Nephron progenitor cell (in vitro differentiated cells): Measurements from ENCODE around the gene MLH3.
A peak's percentile ranks its signal among the peaks of the same experiment; 100 is the strongest.

Experiments used
- DNase-seq: peaks from one replicate; pipeline ENCODE4 v3.0.0; 2021
- H3K27ac Mint-ChIP-seq: 2 replicates; pipeline ENCODE4 v1.8.0; 2021; ENCODE audit warnings: mild to moderate bottlenecking, moderate library complexity, mixed read lengths
- H3K27me3 Mint-ChIP-seq: 2 replicates; pipeline ENCODE4 v1.8.0; 2021; ENCODE audit warnings: mild to moderate bottlenecking, low read depth, mixed read lengths; ENCODE audit not compliant: poor library complexity
- H3K36me3 Mint-ChIP-seq: 2 replicates; pipeline ENCODE4 v1.8.0; 2021; ENCODE audit warnings: low read depth, mixed read lengths
- H3K4me1 Mint-ChIP-seq: 2 replicates; pipeline ENCODE4 v1.8.0; 2021; ENCODE audit warnings: mixed read lengths
- H3K4me3 Mint-ChIP-seq: 2 replicates; pipeline ENCODE4 v1.8.0; 2021; ENCODE audit warnings: mild to moderate bottlenecking, moderate library complexity, mixed read lengths
- H3K9me3 Mint-ChIP-seq: 2 replicates; pipeline ENCODE4 v1.8.0; 2021; ENCODE audit warnings: mild to moderate bottlenecking, moderate library complexity, mixed read lengths
- CTCF ChIP-seq: fragments of 200-600 bp; sonication (generic); IDR thresholded peaks from 2 replicates; pipeline ENCODE4 v1.5.0; 2021; ENCODE audit warnings: antibody characterized with exemption

The MLH3 gene

GRCh38 chr14:74985806-74986205 lies 65.5 kb downstream of the MLH3 start:
- H3K9me3 Mint-ChIP-seq: no peaks in the 10 kb centered on the region
- DNase-seq: no peak
- H3K27me3 Mint-ChIP-seq: peaks cover 14% of the 10 kb centered on the region
- H3K4me3 Mint-ChIP-seq: no peak overlapping the region
- TF ChIP-seq CTCF: no peak
- H3K27ac Mint-ChIP-seq: no peak overlapping the region
- H3K4me1 Mint-ChIP-seq: peaks cover 61% of the 10 kb centered on the region
- H3K36me3 Mint-ChIP-seq: no peaks in the 10 kb centered on the region

- Mint-ChIP-seq H3K9me3 (no peaks in the 10 kb centered on the region), H3K36me3 (no peaks in the 10 kb centered on the region), H3K4me3 (no peak overlapping the region), H3K4me1 (peaks cover 69% of the 10 kb centered on the region), H3K27ac (no peak overlapping the region), H3K27me3 (peaks cover 14% of the 10 kb centered on the region)
- TF ChIP-seq CTCF: no peak
- no peak for DNase-seq
These were observed 66.3 kb downstream of the MLH3 start for GRCh38 chr14:74985028-74985310.

- H3K36me3 Mint-ChIP-seq: no peaks in the 10 kb centered on the region
- no peak for TF ChIP-seq CTCF
- peak; percentile 46 for DNase-seq
- H3K4me3 Mint-ChIP-seq: no peak overlapping the region
- peak overlapping the region; percentile 85 for H3K27ac Mint-ChIP-seq
- H3K27me3 Mint-ChIP-seq: peaks cover 14% of the 10 kb centered on the region
- H3K4me1 Mint-ChIP-seq: peaks cover 75% of the 10 kb centered on the region
- H3K9me3 Mint-ChIP-seq: no peaks in the 10 kb centered on the region
These were observed 66.8 kb downstream of the MLH3 start for GRCh38 chr14:74984236-74985027.

- peaks cover 86% of the 10 kb centered on the region for H3K4me1 Mint-ChIP-seq
- H3K9me3 Mint-ChIP-seq: no peaks in the 10 kb centered on the region
- peaks cover 17% of the 10 kb centered on the region for H3K27me3 Mint-ChIP-seq
- no peak for TF ChIP-seq CTCF
- no peak overlapping the region for H3K4me3 Mint-ChIP-seq
- no peaks in the 10 kb centered on the region for H3K36me3 Mint-ChIP-seq
- H3K27ac Mint-ChIP-seq: no peak overlapping the region
- DNase-seq: no peak
These were observed 67.9 kb downstream of the MLH3 start for GRCh38 chr14:74983343-74983742.

GRCh38 chr14:74982661-74983060 lies 68.6 kb downstream of the MLH3 start:
- Mint-ChIP-seq H3K4me1 (peaks cover 86% of the 10 kb centered on the region), H3K27me3 (peaks cover 16% of the 10 kb centered on the region), H3K9me3 (no peaks in the 10 kb centered on the region), H3K36me3 (no peaks in the 10 kb centered on the region), H3K4me3 (no peak overlapping the region), H3K27ac (no peak overlapping the region)
- no peak for TF ChIP-seq CTCF
- DNase-seq: no peak

- Mint-ChIP-seq H3K4me3 (no peak overlapping the region), H3K36me3 (no peaks in the 10 kb centered on the region), H3K4me1 (peaks cover 88% of the 10 kb centered on the region), H3K27ac (no peak overlapping the region), H3K9me3 (no peaks in the 10 kb centered on the region), H3K27me3 (peaks cover 16% of the 10 kb centered on the region)
- DNase-seq: no peak
- TF ChIP-seq CTCF: no peak
These were observed 69.4 kb downstream of the MLH3 start for GRCh38 chr14:74981833-74982232.
